Measurements from ENCODE around the gene BDKRB2.

The BDKRB2 gene

DNA sequence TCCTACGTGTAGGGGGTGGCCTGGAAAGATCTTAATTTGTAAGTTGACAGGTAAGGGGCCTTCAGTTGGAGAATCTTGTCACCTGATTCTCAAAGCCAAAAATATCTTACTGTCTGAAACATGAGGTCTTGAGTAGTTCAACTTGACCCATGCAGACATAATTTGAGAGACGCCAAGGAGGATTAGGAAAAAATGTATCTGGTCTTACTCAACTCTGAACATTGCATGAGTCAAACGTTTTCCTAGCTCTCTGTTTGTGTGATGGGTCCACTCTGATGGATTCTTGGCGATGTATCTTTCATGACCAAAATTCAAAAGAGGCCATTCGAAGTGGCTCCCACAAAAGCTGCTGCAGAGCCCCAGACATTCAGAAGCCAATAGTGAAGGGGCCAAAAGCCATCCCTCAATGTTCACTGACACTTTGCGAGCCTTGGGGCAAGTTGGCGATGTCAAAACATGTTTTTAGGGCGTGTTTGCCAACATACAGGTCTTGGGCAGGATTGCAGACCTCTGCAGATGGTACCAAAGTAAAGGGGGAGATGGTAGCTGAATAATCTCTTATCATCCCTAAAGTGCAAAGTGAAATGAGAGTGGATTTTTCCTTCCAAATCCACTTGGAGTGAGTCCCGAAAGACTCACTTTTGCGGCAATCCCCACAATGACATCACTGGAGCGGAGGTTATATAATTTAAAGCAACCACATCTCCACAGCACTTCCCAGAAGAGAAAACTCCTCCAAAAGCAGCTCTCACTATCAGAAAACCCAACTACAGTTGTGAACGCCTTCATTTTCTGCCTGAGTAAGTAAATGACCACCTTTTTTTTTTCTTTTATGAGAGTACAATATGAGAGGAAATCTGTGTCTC lies 51.1 kb downstream of the BDKRB2 start, which contains the start of gene BDKRB1:
Gene BDKRB1, plus strand, starts transcription at position 710 of the 866 bp plus-strand sequence. CDS start 7,473 bp downstream, outside the sequence.
- DNase-seq, result no peak

DNA sequence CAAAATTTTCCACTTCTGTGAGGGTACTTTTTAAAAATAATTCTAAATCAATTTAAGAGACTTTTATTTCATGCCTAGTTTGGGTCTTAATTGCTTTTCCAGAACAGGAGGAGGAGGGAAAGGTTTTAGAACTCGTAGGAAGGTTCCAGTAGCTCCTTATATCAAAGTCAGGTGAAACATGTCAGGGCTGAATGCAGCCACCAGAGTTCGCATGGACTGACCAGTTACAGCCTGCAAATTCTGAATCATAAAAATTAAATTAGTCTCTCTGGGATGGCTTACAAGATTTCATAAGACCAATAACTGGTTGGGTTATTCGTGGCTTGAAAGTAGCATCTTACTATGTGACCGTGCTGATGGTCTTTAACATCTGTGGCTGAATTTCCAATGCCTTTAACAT lies 51.8 kb downstream of the BDKRB2 start:
- no peak for DNase-seq

DNA sequence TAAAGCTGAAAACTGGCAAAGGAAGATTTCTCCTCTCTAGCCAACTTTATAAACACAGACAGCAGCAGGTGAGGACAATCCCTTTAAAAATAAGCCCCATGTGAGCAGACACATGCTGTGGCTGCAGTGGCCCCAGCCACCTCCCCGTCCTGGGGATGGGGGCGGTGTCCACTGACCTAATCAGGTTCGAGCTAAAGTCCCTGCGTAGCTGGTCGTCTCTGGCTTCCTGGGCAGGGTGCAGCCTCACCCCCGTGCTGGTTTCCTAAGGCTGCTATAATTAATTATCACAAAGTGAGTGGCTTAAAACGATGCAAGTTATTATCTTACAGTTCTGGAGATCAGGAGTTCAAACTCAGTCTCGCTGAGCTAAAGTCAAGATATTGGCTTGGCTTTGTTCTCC lies 52.4 kb downstream of the BDKRB2 start:
- DNase-seq, result no peak

DNA sequence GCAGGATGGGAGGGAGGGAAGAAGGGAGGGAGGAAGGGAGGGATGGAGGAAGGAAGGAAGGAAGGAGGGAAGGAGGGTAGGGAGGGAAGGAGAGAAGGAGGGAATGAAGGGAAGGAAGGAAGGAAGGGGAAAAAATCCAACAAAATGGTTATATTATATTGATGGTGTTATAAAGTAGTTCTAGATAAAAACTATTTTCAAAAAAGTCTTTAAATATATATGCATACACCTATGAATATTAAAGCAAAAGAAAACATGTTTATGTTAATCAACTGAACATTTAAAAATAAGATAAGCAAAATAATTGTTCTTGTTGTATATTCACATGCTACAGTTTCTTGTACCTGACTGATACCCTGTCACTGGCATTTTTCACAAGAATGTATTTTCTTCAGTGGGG lies 53.3 kb downstream of the BDKRB2 start:
- DNase-seq, result no peak

DNA sequence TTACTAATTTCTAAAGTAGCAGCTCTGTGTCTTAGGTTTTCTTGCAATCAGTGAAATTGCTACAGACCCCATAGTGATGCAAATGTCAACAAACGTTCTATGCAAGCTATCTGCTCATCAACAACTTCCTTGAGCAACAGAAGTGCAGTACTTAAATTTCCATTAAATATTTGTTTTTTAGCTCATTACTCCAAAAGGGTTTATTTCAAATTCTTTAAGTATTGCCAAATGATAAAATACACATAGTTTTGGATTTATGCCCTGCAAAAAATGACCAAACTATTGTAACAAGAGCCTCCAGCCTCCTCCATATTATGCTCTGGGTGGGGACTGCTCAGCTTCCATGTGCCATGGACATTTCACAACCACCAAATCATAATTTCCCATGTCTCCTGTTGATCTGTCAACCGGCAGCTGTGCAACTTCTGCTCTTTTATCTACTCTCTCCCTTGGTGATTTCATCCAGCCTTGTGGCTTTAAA lies 55.7 kb downstream of the BDKRB2 start:
- no peak for DNase-seq

DNA sequence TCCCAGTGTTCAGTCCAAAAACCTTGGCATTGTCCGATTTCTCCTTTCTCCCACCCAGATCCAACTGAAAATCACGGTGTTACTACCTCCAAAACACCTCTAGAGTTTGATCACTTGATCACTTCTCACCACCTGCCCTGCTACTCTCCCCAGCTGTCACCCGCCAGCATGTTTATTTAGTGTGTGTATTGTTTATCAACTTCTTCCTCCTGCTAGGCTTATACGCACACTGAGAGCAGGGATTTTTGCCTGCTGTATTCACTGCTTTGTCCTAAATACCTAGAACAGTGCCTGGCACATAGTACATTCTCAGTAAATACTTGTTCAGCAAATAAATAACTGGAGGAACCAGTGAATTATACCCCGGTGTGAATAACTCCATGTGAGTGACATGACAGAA lies 56.4 kb downstream of the BDKRB2 start:
- no peak for DNase-seq

DNA sequence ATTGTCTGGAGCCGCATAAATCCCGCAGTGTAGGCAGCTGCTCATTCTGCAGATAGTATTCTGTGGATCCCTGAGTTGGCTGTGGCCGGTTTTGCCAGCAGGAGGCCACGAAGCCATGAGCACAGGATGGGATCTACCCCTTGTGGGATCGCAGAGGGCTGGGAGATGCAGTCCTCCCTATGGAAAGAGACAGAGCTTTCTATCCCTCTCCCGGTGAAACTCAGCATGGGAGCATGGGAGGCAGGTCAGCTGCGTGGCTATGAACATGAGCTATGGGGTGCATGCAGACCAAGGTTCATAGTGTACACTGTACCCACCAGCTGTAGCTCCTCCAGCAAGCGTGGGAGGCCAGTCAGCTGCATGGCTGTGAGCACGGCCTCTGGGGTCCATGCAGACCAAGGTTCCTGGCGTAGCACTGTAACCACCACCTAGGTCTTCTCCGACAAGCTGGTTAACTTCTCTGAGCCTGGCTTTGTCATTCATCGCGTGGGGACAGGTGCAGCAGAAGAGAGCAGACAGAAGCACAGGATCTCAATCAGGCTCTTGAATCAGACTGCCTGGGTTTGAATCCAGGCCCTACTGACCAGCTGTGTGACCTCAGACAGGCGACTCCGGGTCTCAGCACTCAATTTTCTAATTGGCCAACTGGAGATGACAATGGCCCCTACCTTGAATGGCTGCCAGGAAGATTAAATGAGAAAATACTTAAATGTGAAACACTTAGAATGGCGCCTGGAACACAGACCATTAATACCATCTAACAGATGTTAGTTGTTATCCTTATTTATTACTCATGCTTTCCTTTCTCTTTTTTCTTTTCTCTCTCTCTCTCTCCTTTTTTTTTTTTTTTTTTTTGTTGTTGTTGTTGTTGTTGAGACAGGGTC lies 57.4 kb downstream of the BDKRB2 start:
- no peak for DNase-seq

DNA sequence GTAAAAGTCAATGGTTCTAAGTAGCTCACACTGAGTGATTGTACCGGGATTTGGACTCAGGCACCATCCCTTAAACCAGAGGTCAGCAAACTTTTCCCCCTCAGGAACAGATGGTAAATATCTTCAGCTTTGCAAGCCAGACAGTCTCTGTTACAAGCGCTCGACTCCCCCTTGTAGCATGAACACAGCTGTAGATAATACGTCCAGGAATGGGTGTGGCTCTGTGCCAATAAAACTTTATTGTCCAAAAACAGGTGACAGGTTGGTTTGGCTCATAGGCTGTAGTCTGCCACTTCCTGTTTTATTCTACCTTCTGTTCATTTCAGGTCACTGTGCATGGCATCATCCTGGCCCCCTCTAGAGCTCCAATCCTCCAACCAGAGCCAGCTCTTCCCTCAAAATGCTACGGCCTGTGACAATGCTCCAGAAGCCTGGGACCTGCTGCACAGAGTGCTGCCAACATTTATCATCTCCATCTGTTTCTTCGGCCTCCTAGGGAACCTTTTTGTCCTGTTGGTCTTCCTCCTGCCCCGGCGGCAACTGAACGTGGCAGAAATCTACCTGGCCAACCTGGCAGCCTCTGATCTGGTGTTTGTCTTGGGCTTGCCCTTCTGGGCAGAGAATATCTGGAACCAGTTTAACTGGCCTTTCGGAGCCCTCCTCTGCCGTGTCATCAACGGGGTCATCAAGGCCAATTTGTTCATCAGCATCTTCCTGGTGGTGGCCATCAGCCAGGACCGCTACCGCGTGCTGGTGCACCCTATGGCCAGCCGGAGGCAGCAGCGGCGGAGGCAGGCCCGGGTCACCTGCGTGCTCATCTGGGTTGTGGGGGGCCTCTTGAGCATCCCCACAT lies 58.9 kb downstream of the BDKRB2 start:
- DNase-seq, result no peak

DNA sequence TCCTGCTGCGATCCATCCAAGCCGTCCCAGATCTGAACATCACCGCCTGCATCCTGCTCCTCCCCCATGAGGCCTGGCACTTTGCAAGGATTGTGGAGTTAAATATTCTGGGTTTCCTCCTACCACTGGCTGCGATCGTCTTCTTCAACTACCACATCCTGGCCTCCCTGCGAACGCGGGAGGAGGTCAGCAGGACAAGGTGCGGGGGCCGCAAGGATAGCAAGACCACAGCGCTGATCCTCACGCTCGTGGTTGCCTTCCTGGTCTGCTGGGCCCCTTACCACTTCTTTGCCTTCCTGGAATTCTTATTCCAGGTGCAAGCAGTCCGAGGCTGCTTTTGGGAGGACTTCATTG lies 59.5 kb downstream of the BDKRB2 start:
- no peak for DNase-seq

DNA sequence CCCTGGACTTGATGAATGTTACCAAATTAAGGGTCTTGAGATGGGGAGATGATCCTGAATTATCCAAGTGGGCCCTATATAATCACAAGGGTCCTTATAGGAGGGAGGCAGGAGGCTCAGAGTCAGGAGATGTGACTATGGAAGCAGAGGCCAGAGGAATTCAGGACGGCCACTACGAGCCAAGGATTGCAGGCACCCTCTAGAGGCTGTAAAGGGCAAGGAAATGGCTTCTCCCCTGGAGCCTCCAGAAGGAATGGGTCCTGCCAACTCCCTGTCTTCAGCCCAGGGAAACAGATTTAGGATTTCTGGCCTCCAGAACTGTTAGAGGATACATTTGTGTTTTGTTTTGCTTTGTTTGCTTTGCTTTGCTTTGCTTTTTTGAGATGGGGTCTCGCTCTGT lies 60.2 kb downstream of the BDKRB2 start:
- no peak for DNase-seq

DNA sequence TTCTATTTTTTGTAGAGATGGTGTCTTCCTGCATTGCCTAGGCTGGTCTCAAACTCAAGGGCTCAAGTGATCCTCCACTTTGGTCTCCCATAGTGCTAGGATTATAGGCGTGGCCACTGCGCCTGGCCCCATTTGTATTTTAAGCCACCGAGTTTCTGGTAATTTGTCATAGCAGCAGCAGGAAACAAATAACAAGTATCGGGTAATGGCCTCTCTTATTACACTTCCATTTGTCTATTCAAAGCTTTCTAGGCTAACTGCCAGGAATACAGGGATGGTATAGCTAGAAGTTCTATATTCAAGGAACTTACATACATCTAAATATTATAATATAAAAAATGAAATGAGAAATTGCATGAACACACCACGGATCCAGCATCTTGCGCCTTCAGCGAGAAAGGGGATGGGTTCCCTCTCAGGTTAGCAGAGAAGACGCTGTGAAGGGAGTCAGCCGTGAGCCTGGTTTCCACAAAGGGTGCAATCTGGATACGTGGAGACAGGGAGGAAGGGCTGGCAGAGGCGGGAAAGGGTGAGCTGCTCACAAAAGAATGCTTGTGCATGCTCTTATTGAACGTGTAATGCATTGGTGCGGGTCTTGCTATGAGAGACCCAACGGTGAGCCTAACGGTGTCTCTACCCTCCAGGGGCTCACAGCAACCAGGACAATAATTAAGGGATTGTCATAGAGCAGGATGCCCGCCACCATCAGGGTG lies 60.9 kb downstream of the BDKRB2 start:
- DNase-seq, result no peak

DNA sequence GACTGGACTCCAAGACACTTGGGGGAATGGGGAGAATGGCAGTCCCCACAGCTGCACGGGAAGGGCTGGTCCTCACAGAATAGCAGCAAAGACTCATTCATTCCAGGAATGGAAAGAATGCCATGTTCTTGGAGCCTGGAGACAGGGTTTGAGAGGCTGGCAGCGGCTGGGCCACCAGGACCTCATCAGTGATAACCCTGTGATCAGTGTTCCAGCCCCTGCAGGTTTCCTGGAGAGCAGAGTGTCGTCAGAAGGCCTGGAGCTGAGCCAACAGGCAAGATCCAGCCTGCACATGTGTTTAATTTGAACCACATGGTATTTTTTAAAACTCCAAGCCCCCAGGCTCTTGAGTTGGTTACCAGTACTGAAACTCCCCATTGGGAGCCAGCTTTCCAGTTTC lies 62.7 kb downstream of the BDKRB2 start:
- peak; percentile 35 for DNase-seq

DNA sequence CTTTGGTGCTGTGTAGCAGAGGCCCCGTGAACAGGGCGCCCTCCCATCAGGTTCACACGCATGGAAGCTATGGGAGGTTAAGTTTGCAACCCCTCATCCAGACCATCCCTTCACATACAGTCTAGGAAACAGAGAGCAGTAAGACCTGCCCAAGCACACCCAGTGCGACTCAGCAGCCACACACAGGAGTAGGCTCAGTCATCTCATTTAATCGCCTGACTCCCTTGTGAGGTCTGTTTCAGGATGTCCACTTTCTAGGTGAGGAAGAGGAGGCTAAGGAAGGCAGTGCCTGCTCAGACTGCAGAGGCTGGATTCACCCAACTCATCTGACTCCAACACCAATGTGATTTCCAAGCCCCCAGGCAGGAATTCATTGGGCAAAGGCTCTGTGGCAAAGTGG lies 63.3 kb downstream of the BDKRB2 start:
- no peak for DNase-seq

DNA sequence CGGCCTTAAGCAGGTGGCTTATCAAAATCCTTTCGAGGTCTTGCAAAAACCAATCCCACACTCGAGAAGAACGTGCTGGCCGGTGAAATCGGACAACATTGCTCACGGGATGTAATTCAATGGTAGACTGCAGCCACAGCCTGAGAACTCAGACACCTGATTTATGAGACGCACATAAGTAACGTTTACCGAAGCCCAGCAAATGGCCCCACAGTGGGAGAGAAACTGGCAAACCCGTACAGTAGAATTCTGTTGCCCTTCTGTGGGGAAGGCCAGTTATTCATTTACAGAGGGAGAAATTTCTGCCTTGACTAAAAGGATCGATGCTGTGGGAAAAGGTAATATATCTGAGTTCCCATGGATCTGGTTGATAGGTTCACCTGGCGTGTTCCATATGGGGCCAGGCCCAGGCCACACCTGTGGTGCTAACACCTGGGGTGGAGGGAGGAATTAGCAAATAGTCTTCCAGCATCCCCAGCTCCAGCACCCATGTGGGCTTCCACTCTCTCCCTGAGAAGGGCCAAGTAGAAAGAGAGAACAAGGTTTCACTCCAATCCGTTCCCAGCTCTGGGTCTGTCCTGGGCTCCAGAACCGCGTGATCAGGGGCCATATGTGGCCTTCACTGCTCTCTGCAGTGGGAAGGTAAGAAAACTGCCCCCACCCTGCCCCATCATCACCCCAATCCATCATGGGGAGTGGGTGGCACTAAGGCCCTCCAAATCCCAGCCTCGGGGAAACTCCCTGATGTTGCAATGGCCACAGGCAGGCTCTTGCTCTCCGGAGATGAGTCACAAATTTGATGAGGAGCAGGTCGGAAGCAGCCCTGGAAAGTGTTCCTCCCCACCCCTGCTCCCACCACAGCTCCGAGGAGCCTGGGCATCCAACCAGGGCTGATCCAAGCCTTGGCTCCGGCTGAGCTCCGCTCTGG lies 64.1 kb downstream of the BDKRB2 start:
- no peak for DNase-seq

DNA sequence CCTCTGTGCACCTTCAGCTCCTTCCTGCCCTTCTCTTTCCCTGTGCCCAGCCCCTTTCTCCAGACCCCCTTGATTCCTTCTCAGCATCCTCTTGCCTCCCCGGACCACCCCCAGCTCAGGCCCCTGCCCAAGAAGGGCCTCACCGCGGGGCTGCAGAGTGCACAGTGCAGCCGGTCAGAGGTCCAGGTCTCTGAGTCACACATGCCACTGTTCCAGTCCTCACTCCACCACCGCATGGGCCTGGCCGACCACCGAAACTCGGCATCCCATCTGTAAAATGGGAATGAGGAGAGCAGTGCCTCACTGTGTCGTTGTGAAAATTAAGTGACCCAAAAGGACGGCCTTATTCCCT lies 64.7 kb downstream of the BDKRB2 start:
- DNase-seq, result no peak

DNA sequence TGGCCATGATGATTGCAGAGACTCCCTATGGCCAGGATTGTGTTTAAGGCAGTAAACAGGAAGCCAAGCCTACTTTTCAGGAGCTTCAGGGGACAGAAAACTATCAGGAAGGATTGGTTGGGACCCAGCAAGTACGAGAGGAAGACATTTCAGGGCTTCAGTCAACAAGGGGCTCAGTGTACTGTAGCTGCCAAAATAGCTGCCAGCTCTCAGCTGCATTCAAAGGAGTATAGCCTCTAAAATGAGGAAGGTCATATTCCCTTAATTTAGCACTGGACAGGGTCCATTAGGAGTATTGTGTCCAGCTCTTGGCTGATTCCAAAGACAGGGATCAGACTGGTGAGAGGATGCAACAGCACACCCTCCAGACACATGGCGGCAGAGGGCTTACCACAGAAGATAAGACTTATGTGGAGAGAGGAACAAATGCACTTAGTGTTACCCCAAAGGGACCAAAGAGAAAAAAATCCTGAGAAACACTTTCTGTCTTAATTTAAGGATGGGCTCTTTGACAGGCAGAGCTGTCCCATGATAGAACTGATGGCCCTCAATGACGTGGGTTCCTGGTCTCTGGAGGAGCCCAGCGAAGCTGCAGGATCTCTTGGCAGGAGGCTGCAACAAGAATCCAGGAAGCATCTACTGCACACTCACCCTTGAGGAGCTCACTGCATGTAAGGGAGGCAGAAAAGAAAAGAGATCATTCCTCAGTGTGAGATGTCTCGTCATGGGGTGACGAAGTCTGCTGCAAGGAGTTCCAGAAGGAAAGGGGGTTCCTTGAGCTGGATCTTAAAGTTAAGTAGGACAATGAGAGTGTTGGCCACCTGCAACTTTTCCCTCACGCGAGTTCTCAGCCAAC lies 66.2 kb downstream of the BDKRB2 start:
- DNase-seq, result no peak

DNA sequence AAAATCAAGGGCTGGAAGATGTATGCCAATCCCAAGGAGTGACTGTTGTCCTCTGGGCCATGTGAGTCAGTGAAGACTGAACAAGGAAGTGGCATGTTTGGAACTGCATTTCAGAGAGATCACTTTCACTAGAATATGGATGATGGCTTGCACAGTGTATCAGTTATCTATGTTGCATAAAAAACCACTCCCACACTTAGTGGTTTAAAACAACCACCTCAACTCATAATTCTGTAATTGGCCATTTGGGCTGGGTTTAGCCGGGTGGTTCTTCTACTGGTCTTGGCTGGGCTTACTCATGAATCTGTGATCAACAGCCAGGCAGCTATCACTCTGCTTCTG lies 66.8 kb downstream of the BDKRB2 start:
- no peak for DNase-seq

DNA sequence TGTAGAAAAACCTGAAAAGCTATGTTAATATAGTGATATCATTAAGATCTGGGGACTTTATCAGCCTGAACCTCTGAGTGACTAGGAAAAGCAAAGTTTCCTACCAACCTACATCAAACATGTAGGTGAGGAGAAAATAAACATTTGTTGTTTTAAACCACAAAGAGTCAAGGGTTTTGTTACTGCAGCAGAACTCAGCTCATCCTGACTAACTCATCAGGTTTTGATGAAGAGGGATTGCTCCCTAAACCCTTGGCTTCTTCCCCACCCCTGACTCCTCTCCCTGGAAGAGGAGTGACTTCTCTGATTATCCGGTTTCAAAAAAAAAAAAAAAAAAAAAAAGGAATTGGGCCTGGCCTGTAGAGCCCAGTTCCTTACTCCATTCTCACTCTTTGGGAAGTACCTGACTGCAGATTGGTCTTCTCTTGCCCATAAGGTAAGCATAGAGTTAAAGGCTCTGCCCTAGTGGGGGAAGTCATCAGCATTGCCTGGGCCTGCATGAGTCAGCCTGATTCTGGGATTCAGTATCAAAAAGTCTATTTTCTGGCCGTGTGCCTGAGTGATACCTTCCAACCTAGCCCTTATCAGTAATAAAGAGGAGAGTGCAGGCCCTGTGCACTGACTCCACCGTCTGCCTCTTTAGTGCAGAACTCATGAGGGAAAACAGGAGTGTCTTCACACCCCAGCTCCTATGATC lies 68.3 kb downstream of the BDKRB2 start:
- peak; percentile 39 for DNase-seq

DNA sequence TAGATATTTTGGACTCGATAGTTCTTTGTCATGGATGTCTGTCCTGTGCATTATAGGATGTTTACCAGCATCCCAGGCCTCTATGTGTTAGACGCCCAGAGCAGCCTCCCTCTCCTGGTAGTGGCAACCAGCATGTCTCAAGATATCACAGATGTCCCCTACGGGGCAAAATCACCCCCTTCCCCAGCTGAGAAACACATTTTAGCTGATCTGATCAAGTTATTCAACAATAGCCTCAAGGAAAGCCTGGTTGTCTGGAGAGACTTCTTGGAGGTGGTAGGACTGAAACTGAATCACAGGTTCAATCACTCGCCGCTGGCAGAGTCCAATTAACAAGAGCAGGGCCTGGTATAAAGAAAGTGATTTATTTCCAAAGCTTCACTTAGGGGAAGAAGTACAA lies 69.0 kb downstream of the BDKRB2 start:
- no peak for DNase-seq

DNA sequence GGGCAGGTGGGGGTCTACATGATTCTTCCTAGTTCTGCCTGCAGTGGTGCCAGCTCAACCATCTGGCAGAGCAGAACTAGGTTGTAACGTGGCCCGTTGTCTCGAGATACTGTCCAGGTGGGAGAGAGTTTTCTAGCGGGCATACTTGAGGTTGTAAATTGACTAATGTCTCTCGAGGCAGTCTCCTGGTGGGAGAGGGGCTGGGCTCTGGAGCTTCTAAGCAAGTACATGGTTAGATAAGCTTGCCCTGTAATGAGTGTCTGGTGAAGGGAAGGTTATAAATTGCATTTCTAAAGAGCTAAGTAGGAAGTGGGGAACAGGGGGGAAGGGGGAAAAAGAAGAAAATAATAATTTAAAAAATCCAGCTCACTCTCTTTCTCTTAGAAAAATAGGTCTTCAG lies 69.5 kb downstream of the BDKRB2 start:
- no peak for DNase-seq
